ENCODE results near the gene GAA. TPM values are rescaled to one million over a fixed set of nuclear protein-coding genes. Genes with fewer than 3 reads are reported as not detected.
A peak's percentile ranks its signal among the peaks of the same experiment; 100 is the strongest.

Gene GAA
- total and polyA plus RNA-seq, 4 donors: 21.3 to 58.7 (median 37.0) TPM

DNA sequence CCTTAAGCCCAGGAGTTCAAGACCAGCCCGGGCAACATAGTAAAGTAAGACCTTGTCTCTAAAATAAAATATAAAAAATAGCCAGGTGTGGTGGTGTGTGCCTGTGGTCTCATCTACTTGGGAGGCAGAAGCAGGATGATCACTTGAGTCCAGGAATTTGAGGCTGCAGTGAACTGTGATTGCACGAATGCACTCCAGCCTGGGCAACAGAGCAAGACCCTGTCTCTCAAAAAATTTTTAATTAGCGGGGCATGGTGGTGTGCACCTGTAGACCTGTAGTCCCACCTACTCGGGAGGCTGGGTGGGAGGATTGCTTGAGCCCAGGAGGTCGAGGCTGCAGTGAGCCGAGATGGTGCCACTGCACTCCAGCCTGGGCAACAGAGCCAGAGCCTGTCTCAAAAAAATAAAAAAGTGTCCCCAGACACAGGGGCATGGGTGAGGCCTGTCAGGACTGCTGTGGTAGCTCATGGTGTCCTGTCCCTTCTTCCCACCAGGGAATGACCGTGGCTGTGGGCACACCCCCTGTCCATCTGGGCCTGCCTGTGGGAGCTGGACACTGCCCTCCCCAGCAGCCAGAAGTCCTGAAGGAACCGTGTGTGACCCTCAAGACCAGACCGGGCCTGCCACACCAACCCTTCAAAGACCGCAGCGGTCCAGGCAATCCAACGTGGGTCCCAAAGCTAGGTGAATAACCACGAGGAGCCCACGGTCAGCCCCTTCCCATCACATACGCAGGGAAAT, 30.8 kb upstream of the GAA start:
- H3K9me3 ChIP-seq (ENCODE audit: control insufficient read depth in 4 of 4, low read length in 3 of 4): no peaks in the 10 kb centered on the region
- no peak for DNase-seq (ENCODE audit: low spot score)
- no peaks in the 10 kb centered on the region for H3K27me3 ChIP-seq (ENCODE audit: control insufficient read depth in 4 of 4, insufficient read depth in 4 of 4, low read length in 3 of 4)
- peaks cover 0 to 22% (median 12%) of the 10 kb centered on the region in 4 donors for H3K4me1 ChIP-seq (ENCODE audit: control insufficient read depth in 4 of 4, insufficient read depth in 4 of 4, low read length in 3 of 4)
- peak overlapping the region; percentile 72 to 74 for H3K9ac ChIP-seq (ENCODE audit: low read depth in 1 of 2, low read length in 2 of 2)
- peak overlapping the region; percentile 91 to 94 for H3K27ac ChIP-seq (ENCODE audit: low read depth in 1 of 2, low read length in 2 of 2)
- TF ChIP-seq, protein P1, sequence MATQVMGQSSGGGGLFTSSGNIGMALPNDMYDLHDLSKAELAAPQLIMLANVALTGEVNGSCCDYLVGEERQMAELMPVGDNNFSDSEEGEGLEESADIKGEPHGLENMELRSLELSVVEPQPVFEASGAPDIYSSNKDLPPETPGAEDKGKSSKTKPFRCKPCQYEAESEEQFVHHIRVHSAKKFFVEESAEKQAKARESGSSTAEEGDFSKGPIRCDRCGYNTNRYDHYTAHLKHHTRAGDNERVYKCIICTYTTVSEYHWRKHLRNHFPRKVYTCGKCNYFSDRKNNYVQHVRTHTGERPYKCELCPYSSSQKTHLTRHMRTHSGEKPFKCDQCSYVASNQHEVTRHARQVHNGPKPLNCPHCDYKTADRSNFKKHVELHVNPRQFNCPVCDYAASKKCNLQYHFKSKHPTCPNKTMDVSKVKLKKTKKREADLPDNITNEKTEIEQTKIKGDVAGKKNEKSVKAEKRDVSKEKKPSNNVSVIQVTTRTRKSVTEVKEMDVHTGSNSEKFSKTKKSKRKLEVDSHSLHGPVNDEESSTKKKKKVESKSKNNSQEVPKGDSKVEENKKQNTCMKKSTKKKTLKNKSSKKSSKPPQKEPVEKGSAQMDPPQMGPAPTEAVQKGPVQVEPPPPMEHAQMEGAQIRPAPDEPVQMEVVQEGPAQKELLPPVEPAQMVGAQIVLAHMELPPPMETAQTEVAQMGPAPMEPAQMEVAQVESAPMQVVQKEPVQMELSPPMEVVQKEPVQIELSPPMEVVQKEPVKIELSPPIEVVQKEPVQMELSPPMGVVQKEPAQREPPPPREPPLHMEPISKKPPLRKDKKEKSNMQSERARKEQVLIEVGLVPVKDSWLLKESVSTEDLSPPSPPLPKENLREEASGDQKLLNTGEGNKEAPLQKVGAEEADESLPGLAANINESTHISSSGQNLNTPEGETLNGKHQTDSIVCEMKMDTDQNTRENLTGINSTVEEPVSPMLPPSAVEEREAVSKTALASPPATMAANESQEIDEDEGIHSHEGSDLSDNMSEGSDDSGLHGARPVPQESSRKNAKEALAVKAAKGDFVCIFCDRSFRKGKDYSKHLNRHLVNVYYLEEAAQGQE (IDR thresholded peaks at IDR 0.05): no peak
- WGBS: 60% methylated on average over 15 of the region's 15 CpGs
- peak overlapping the region; percentile 48 to 71 (median 60) for H3K4me3 ChIP-seq (ENCODE audit: low read depth in 1 of 3, low read length in 3 of 3)
- no peaks in the 10 kb centered on the region for H3K36me3 ChIP-seq (ENCODE audit: control insufficient read depth in 4 of 4, insufficient read depth in 3 of 4, low read depth in 1 of 4, low read length in 3 of 4)

DNA sequence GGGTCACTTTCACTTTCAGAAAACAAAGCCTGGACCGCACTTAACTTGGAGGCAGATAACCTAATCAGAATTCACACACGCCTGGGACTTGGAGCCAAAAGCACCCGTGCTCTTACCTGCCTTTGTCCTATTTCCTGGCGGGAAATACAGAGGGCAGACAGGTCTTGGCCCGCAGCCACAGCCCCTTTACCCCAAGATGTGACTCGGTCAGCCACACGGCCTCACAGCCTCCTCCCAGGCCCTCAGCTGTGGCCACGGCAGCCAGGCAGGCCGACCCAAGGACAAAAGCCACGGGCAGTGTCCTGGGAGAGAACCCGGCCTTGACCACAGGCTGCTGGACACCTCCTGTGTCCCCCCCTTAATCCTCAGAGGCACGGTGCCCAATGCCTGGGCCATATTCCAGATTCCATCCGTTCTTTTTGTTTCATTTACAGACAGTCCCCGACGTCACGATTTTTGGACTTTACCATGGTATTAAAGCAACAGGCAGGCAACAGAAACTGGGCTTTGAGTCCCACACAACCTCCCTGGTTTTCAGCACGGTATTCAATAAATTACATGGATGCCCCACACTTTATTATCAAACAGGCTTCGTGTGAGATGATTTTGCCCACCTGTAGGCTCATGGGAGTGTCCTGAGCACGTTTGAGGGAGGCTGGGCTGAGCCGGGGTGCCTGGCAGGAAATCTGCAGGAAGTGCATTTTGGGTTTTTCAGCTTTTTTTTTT, 30.1 kb upstream of the GAA start:
- Histone ChIP-seq H3K9me3 (ENCODE audit: control insufficient read depth in 4 of 4, low read length in 3 of 4) (no peaks in the 10 kb centered on the region), H3K27me3 (ENCODE audit: control insufficient read depth in 4 of 4, insufficient read depth in 4 of 4, low read length in 3 of 4) (no peaks in the 10 kb centered on the region), H3K4me1 (ENCODE audit: control insufficient read depth in 4 of 4, insufficient read depth in 4 of 4, low read length in 3 of 4) (peaks cover 0 to 22% (median 12%) of the 10 kb centered on the region in 4 donors), H3K27ac (ENCODE audit: low read depth in 1 of 2, low read length in 2 of 2) (peak overlapping the region; percentile 91 to 94), H3K36me3 (ENCODE audit: control insufficient read depth in 4 of 4, insufficient read depth in 3 of 4, low read depth in 1 of 4, low read length in 3 of 4) (no peaks in the 10 kb centered on the region), H3K4me3 (ENCODE audit: low read depth in 1 of 3, low read length in 3 of 3) (peak overlapping the region; percentile 48 to 71 (median 60)), H3K9ac (ENCODE audit: low read depth in 1 of 2, low read length in 2 of 2) (peak overlapping the region; percentile 72 to 74)
- TF ChIP-seq, protein P1 (IDR thresholded peaks at IDR 0.05): peak; percentile 61
- TF ChIP-seq JUND (IDR thresholded peaks at IDR 0.05) (peak in 1 of 2 donors; percentile 47), HNF4A (conservative IDR thresholded peaks at IDR 0.05) (peak; percentile 73 to 76), GABPA (IDR thresholded peaks at IDR 0.05 in 1 of 2, conservative IDR thresholded peaks at IDR 0.05 in 1 of 2) (no peak), FOXA1 (IDR thresholded peaks at IDR 0.05) (no peak), EGR1 (IDR thresholded peaks at IDR 0.05; ENCODE audit: low read depth in 2 of 2) (no peak), YY1 (IDR thresholded peaks at IDR 0.05) (peak; percentile 62), RXRA (IDR thresholded peaks at IDR 0.05) (peak; percentile 55 to 72), RAD21 (IDR thresholded peaks at IDR 0.05) (peak; percentile 10 to 31), SP1 (IDR thresholded peaks at IDR 0.05) (peak; percentile 73), FOXA2 (IDR thresholded peaks at IDR 0.05) (no peak), TAF1 (conservative IDR thresholded peaks at IDR 0.05) (no peak), NR2F2 (IDR thresholded peaks at IDR 0.05) (peak; percentile 69), HNF4G (IDR thresholded peaks at IDR 0.05) (no peak)
- TF ChIP-seq, protein P2, sequence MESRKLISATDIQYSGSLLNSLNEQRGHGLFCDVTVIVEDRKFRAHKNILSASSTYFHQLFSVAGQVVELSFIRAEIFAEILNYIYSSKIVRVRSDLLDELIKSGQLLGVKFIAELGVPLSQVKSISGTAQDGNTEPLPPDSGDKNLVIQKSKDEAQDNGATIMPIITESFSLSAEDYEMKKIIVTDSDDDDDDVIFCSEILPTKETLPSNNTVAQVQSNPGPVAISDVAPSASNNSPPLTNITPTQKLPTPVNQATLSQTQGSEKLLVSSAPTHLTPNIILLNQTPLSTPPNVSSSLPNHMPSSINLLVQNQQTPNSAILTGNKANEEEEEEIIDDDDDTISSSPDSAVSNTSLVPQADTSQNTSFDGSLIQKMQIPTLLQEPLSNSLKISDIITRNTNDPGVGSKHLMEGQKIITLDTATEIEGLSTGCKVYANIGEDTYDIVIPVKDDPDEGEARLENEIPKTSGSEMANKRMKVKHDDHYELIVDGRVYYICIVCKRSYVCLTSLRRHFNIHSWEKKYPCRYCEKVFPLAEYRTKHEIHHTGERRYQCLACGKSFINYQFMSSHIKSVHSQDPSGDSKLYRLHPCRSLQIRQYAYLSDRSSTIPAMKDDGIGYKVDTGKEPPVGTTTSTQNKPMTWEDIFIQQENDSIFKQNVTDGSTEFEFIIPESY (IDR thresholded peaks at IDR 0.05): no peak
- TF ChIP-seq, protein P3, sequence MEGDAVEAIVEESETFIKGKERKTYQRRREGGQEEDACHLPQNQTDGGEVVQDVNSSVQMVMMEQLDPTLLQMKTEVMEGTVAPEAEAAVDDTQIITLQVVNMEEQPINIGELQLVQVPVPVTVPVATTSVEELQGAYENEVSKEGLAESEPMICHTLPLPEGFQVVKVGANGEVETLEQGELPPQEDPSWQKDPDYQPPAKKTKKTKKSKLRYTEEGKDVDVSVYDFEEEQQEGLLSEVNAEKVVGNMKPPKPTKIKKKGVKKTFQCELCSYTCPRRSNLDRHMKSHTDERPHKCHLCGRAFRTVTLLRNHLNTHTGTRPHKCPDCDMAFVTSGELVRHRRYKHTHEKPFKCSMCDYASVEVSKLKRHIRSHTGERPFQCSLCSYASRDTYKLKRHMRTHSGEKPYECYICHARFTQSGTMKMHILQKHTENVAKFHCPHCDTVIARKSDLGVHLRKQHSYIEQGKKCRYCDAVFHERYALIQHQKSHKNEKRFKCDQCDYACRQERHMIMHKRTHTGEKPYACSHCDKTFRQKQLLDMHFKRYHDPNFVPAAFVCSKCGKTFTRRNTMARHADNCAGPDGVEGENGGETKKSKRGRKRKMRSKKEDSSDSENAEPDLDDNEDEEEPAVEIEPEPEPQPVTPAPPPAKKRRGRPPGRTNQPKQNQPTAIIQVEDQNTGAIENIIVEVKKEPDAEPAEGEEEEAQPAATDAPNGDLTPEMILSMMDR (IDR thresholded peaks at IDR 0.05; ENCODE audit: low read depth, low read length, missing input control): no peak
- TF ChIP-seq, protein P4, sequence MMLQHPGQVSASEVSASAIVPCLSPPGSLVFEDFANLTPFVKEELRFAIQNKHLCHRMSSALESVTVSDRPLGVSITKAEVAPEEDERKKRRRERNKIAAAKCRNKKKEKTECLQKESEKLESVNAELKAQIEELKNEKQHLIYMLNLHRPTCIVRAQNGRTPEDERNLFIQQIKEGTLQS (IDR thresholded peaks at IDR 0.05): no peak
- TF ChIP-seq, protein P5, sequence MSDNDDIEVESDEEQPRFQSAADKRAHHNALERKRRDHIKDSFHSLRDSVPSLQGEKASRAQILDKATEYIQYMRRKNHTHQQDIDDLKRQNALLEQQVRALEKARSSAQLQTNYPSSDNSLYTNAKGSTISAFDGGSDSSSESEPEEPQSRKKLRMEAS (IDR thresholded peaks at IDR 0.05): peak; percentile 70
- DNase-seq (ENCODE audit: low spot score): no peak
- 12% methylated on average over 20 of the region's 20 CpGs for WGBS
